K562 (cell line): ENCODE measurements around the gene CTSW. TPM values are rescaled to one million over a fixed set of nuclear protein-coding genes. Genes with fewer than 3 reads are reported as not detected.
A peak's percentile ranks its signal among the peaks of the same experiment; 100 is the strongest.

ENCODE experiments used
- ESRRA ChIP-seq: fragments of 450-650 bp; IDR thresholded peaks from 2 replicates; pipeline ENCODE4 v1.6.1; 2014; ENCODE audit warnings: low read depth, mild to moderate bottlenecking, moderate library complexity, borderline replicate concordance
- KDM1A ChIP-seq, 2 experiments: fragments of 450-650 bp; IDR thresholded peaks; 2 replicates each; pipeline ENCODE4 v1.6.1; 2016; ENCODE audit warnings: mild to moderate bottlenecking in 2 of 2
- KHSRP ChIP-seq: fragments of 450-650 bp; IDR thresholded peaks from 2 replicates; pipeline ENCODE4 v1.6.1; 2017
- KLF13 ChIP-seq: fragments of 450-650 bp; IDR thresholded peaks from 2 replicates; pipeline ENCODE4 v1.6.1; 2016; ENCODE audit warnings: missing genetic modification characterization, low read depth, mild to moderate bottlenecking, missing compliant biosample characterization, moderate library complexity, borderline replicate concordance
- MTA1 ChIP-seq: fragments of 450-650 bp; IDR thresholded peaks from 2 replicates; pipeline ENCODE4 v1.6.1; 2017; ENCODE audit warnings: borderline replicate concordance
- OTX1 ChIP-seq: fragments of 450-650 bp; formaldehyde crosslinking; IDR thresholded peaks from 2 replicates; pipeline ENCODE4 v1.4.0; 2022; ENCODE audit warnings: mild to moderate bottlenecking
- POLR2AphosphoS5 ChIP-seq: IDR thresholded peaks from 2 replicates; pipeline ENCODE4 v1.6.1; 2011; ENCODE audit warnings: mild to moderate bottlenecking, low read depth, low read length, moderate library complexity; ENCODE audit not compliant: control insufficient read depth, insufficient read depth
- TAF7 ChIP-seq: fragments of 450-650 bp; IDR thresholded peaks from 2 replicates; pipeline ENCODE4 v1.6.1; 2016; ENCODE audit warnings: missing genetic modification characterization, missing compliant biosample characterization
- TEAD1 ChIP-seq, 2 experiments: fragments of 450-650 bp in 1 of 2; sonication (generic) in 1 of 2; formaldehyde crosslinking; IDR thresholded peaks; 2 replicates each; pipeline versions ENCODE4 v1.4.0 to v1.8.0; 2020 to 2022; ENCODE audit warnings: mild to moderate bottlenecking in 2 of 2, missing genetic modification reagents in 1 of 2
- ZBTB7A ChIP-seq: IDR thresholded peaks from 2 replicates; pipeline ENCODE4 v1.6.1; 2011; ENCODE audit warnings: low read depth, mild to moderate bottlenecking, low read length, moderate library complexity, borderline replicate concordance; ENCODE audit not compliant: control insufficient read depth
- ZNF224 ChIP-seq: sonication (generic); formaldehyde crosslinking; IDR thresholded peaks from 2 replicates; pipeline ENCODE4 v1.8.0; 2022; ENCODE audit warnings: mild to moderate bottlenecking, missing genetic modification reagents
- ZNF77 ChIP-seq: fragments of 250-450 bp; sonication (Bioruptor Pico); IDR thresholded peaks from 2 replicates; pipeline ENCODE4 v1.5.0; 2020
- polyA plus RNA-seq, 8 experiments: library from polyadenylated mRNA; depleted of rRNA in 4 of 8; stranded (reverse) in 5 of 8; unstranded in 3 of 8; fragments of >200 nt; fragmentation: Nextera tagmentation in 2 of 8; fragmentation: Illumina TruSeq in 1 of 8; extraction: Ambion mirVana in 2 of 8; extraction: Trizol in 1 of 8; gene quantifications; 2 replicates each; pipeline versions ENCODE4 v1.2.1 to v1.2.3, GENCODE V29; 2011 to 2014; ENCODE audit warnings: inconsistent platforms in 1 of 8, missing spikeins in 1 of 8
- total RNA-seq, 7 experiments: library from RNA; depleted of rRNA in 6 of 7; stranded (reverse); fragments of >200 nt in 6 of 7; fragmentation: Illumina TruSeq in 2 of 7; extraction: Trizol in 2 of 7; gene quantifications; 2 replicates each; pipeline versions ENCODE4 v1.2.1 to v1.2.3, GENCODE V29; 2011 to 2021; ENCODE audit warnings: low replicate concordance in 1 of 7
- TF ChIP-seq, protein P1 (sequence below), 2 experiments: fragments of 450-650 bp; IDR thresholded peaks; 2 replicates each; pipeline ENCODE4 v1.6.1; 2016; ENCODE audit warnings: mild to moderate bottlenecking in 2 of 2, borderline replicate concordance in 1 of 2, low read depth in 1 of 2, moderate library complexity in 1 of 2
- TF ChIP-seq, protein P2 (sequence below): fragments of 150-350 bp; IDR thresholded peaks from 2 replicates; pipeline ENCODE4 v1.6.1; 2014; ENCODE audit warnings: low read depth, mild to moderate bottlenecking, low read length, borderline replicate concordance
- TF ChIP-seq, protein P3 (sequence below): fragments of 450-650 bp; IDR thresholded peaks from 2 replicates; pipeline ENCODE4 v1.6.1; 2016; ENCODE audit warnings: missing biosample characterization, missing genetic modification characterization

CTSW gene
- total and polyA plus RNA-seq, 9 of the 15 experiments (the other 6 are each of a cell fraction or from before 2014, with no cell fraction given), result 0.04 TPM; not detected in 8

DNA sequence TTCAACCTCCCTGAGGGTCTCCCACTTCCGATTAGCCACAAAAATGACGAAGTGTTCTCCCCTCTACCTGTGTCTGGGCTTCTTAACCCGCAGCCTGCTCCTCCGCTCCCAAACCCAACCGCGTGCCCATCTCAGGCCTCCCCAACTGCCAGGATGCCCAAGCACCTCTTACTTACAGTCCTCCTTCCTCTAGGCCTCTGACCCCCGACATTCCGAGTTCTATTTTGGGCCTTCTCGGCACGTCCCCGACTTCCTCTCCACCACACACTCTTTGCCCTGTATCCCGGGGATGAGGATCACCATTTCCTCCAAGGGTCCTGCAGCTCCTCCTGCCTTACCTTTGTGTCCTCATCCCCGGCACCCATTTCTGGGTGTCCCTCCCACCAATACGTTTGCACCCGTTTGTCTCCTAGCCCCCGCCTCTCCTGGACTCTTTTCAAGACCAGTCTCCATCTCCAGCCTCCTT is 19.8 kb upstream of the CTSW start (continued):
- TF ChIP-seq, protein P1, sequence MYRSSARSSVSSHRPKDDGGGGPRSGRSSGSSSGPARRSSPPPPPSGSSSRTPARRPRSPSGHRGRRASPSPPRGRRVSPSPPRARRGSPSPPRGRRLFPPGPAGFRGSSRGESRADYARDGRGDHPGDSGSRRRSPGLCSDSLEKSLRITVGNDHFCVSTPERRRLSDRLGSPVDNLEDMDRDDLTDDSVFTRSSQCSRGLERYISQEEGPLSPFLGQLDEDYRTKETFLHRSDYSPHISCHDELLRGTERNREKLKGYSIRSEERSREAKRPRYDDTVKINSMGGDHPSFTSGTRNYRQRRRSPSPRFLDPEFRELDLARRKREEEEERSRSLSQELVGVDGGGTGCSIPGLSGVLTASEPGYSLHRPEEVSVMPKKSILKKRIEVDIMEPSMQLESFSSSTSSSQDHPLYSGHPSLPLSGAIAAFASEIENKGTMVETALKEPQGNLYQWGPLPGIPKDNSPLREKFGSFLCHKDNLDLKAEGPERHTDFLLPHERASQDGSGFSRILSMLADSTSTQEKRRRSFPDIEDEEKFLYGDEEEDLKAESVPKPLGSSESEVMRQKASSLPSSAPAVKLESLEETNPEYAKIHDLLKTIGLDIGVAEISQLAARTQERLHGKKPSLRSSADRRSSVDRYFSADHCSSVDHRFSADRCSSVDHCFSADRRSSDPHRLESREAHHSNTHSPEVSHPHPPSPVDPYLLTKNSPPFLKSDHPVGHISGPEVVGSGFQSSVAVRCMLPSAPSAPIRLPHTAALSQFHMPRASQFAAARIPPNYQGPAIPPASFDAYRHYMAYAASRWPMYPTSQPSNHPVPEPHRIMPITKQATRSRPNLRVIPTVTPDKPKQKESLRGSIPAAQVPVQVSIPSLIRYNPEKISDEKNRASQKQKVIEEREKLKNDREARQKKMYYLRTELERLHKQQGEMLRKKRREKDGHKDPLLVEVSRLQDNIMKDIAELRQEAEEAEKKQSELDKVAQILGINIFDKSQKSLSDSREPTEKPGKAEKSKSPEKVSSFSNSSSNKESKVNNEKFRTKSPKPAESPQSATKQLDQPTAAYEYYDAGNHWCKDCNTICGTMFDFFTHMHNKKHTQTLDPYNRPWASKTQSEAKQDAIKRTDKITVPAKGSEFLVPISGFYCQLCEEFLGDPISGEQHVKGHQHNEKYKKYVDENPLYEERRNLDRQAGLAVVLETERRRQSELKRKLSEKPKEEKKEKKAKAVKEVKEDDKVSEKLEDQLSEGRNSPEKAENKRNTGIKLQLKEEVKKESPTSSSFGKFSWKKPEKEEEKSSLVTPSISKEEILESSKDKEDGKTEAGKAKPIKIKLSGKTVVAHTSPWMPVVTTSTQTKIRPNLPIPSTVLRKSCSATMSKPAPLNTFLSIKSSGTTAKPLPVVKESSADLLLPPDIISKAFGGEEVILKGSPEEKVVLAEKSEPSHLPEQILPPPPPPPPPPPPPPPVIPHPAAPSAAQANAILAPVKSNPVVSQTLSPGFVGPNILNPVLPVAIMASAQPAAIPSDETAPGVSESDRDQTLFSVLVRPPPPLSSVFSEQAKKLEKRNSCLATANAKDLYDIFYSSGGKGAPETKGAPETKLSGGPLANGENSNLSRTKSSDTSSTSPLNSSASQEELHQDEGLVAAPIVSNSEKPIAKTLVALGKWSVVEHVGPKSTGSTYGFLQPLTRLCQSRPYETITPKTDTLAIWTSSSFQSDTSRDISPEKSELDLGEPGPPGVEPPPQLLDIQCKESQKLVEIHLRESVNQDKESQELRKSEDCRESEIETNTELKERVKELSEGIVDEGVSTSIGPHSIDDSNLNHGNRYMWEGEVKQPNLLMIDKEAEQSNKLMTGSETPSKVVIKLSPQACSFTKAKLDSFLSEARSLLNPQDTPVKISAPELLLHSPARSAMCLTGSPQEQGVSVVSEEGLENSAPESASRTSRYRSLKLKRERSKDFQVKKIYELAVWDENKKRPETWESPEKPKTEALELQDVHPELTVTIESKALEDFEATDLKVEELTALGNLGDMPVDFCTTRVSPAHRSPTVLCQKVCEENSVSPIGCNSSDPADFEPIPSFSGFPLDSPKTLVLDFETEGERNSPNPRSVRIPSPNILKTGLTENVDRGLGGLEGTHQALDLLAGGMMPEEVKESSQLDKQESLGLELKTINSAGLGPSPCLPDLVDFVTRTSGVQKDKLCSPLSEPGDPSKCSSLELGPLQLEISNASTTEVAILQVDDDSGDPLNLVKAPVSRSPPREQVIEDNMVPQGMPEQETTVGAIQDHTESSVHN (IDR thresholded peaks at IDR 0.05; ENCODE audit: borderline replicate concordance in 1 of 2, low read depth in 1 of 2), result 0 out of 4 replicates have a peak, but pooled peaks of 1 of the 2 experiments have one; percentile 7
- peak; percentile 88 for TF ChIP-seq OTX1 (CRISPR knock-in tag)
- TF ChIP-seq, protein P2, sequence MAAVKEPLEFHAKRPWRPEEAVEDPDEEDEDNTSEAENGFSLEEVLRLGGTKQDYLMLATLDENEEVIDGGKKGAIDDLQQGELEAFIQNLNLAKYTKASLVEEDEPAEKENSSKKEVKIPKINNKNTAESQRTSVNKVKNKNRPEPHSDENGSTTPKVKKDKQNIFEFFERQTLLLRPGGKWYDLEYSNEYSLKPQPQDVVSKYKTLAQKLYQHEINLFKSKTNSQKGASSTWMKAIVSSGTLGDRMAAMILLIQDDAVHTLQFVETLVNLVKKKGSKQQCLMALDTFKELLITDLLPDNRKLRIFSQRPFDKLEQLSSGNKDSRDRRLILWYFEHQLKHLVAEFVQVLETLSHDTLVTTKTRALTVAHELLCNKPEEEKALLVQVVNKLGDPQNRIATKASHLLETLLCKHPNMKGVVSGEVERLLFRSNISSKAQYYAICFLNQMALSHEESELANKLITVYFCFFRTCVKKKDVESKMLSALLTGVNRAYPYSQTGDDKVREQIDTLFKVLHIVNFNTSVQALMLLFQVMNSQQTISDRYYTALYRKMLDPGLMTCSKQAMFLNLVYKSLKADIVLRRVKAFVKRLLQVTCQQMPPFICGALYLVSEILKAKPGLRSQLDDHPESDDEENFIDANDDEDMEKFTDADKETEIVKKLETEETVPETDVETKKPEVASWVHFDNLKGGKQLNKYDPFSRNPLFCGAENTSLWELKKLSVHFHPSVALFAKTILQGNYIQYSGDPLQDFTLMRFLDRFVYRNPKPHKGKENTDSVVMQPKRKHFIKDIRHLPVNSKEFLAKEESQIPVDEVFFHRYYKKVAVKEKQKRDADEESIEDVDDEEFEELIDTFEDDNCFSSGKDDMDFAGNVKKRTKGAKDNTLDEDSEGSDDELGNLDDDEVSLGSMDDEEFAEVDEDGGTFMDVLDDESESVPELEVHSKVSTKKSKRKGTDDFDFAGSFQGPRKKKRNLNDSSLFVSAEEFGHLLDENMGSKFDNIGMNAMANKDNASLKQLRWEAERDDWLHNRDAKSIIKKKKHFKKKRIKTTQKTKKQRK, result no peak
- TF ChIP-seq ESRRA, result no peak
- no peak for TF ChIP-seq KHSRP
- TF ChIP-seq KLF13, result no peak
- TF ChIP-seq ZBTB7A, result no peak
- TF ChIP-seq KDM1A (IDR thresholded peaks at IDR 0.05), result no peak
- no peak for TF ChIP-seq POLR2AphosphoS5
- no peak for TF ChIP-seq ZNF224 (CRISPR knock-in tag)
- TF ChIP-seq ZNF77 (CRISPR knock-in tag), result no peak
- TF ChIP-seq TEAD1 (CRISPR knock-in tag; IDR thresholded peaks at IDR 0.05), result 0 out of 4 replicates have a peak, but pooled peaks of 1 of the 2 experiments have one; percentile 15
- TF ChIP-seq, protein P3, sequence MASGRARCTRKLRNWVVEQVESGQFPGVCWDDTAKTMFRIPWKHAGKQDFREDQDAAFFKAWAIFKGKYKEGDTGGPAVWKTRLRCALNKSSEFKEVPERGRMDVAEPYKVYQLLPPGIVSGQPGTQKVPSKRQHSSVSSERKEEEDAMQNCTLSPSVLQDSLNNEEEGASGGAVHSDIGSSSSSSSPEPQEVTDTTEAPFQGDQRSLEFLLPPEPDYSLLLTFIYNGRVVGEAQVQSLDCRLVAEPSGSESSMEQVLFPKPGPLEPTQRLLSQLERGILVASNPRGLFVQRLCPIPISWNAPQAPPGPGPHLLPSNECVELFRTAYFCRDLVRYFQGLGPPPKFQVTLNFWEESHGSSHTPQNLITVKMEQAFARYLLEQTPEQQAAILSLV (tag), result no peak
- no peak for TF ChIP-seq MTA1
- peak; percentile 63 for TF ChIP-seq TAF7 (tag)
